NT2/D1 (cell line): ENCODE data around the gene KRT14.

Experiments
- SUZ12 ChIP-seq: IDR thresholded peaks from 2 replicates; pipeline ENCODE4 v1.6.1; 2011; ENCODE audit not compliant: insufficient read length, insufficient read depth; ENCODE audit errors: extremely low read depth
- YY1 ChIP-seq: IDR thresholded peaks from 2 replicates; pipeline ENCODE4 v1.6.1; 2011; ENCODE audit not compliant: insufficient read length, insufficient read depth

DNA sequence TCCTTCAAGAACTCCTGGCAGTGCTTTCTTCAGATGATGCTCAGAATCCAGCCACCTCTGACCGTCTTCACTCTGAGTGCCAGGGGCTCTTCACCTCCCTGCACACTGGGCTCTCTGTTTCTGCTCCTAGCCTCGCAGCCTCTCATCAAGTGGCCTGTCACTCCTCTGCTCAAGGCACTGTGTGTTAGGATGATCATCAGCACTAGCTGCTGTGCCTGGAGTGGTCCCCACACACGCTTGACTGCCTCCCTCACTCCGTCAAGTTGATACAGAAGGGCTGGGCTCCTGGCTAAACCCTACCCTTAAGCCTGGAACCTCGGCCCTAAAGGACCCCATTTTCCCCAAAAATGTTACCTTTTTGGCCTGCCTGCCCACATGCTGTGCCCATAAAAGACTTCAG lies 30.4 kb downstream of the KRT14 start:
- no peak for TF ChIP-seq YY1
- no peak for TF ChIP-seq SUZ12
